Spleen (tissue), 7 donors: ENCODE results near the gene ADGRL3.

Source experiments
- POLR2A ChIP-seq, 3 donors: fragments of 450-650 bp; IDR thresholded peaks; one replicate each; pipeline ENCODE4 v1.5.1; 2017; ENCODE audit warnings: antibody characterized with exemption in 3 of 3, mild to moderate bottlenecking in 1 of 3
- TF ChIP-seq, protein P1 (sequence below), 11 experiments: fragments of 200-600 bp in 7 of 11; fragments of 450-650 bp in 4 of 11; sonication (generic) in 4 of 11; IDR thresholded peaks in 8 of 11; conservative IDR thresholded peaks in 3 of 11; 1 replicate in 7 of 11; 2 replicates in 4 of 11; pipeline versions ENCODE4 v1.4.0 to v1.8.0; 2016 to 2021; ENCODE audit warnings: antibody characterized with exemption in 11 of 11, inconsistent platforms in 4 of 11, mild to moderate bottlenecking in 1 of 11
- donor health status: DM: no; HTN: no; CAD: no; lungs with moderate emphysema.
- donor health status: DM: no; HTN: no; CAD: no.
- donor health status: DM: no; HTN: no; CAD: no.

DNA sequence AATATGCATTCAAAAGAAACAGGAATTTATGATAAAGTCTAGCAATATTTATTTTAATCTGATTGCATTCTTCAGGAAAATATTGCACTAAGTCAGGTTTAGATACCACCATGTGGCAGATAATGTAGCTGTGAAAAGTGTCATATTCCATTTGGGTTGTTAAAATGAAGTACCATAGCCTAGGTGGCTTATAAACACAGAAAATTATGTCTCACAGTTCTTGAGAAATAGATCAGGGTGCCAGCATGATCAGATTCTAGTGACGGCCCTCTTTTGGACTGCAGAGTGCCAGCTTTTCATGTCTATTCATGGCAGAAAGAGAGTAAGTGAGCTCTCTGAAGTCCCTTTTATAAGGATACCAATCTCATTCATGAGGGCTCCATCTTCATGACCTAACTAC, 5.6 kb upstream of the ADGRL3 start:
- TF ChIP-seq, protein P1, sequence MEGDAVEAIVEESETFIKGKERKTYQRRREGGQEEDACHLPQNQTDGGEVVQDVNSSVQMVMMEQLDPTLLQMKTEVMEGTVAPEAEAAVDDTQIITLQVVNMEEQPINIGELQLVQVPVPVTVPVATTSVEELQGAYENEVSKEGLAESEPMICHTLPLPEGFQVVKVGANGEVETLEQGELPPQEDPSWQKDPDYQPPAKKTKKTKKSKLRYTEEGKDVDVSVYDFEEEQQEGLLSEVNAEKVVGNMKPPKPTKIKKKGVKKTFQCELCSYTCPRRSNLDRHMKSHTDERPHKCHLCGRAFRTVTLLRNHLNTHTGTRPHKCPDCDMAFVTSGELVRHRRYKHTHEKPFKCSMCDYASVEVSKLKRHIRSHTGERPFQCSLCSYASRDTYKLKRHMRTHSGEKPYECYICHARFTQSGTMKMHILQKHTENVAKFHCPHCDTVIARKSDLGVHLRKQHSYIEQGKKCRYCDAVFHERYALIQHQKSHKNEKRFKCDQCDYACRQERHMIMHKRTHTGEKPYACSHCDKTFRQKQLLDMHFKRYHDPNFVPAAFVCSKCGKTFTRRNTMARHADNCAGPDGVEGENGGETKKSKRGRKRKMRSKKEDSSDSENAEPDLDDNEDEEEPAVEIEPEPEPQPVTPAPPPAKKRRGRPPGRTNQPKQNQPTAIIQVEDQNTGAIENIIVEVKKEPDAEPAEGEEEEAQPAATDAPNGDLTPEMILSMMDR (IDR thresholded peaks at IDR 0.05 in 8 of 11, conservative IDR thresholded peaks at IDR 0.05 in 3 of 11) = no peak
- TF ChIP-seq POLR2A (IDR thresholded peaks at IDR 0.05) = no peak
